ENCODE data around the gene SLC44A4.

Gene SLC44A4

GRCh38 chr6:31901415-31901952, 22.7 kb upstream of the SLC44A4 start:
- peaks cover 35% of the 10 kb centered on the region for H3K79me2 ChIP-seq (ENCODE audit: control insufficient read depth, low read length)
- no peaks in the 10 kb centered on the region for H3K9me2 ChIP-seq (replicated peaks; ENCODE audit: control insufficient read depth, low read length)
- peaks cover 35% of the 10 kb centered on the region for H3K4me1 ChIP-seq (ENCODE audit: control insufficient read depth, low read length)
- H3K27ac ChIP-seq (ENCODE audit: low read depth, low read length) = 0 out of 2 replicates have a peak overlapping the region, but pooled peaks have one; percentile 33
- no peaks in the 10 kb centered on the region for H3K9me3 ChIP-seq (ENCODE audit: control insufficient read depth, insufficient read depth, low read length)
- TF ChIP-seq CTCF (IDR thresholded peaks at IDR 0.05; ENCODE audit: low read depth, low read length, poor library complexity, severe bottlenecking) = no peak
- TF ChIP-seq EZH2phosphoT487 (IDR thresholded peaks at IDR 0.05; ENCODE audit: borderline replicate concordance, low read length) = no peak
- H3F3A ChIP-seq (ENCODE audit: control insufficient read depth, insufficient read depth) = peaks cover 17% of the 10 kb centered on the region
- H3K4me3 ChIP-seq (ENCODE audit: low read length) = peak overlapping the region; percentile 70
- H3K36me3 ChIP-seq (ENCODE audit: control insufficient read depth, low read length) = peaks cover 7% of the 10 kb centered on the region
- peaks cover 17% of the 10 kb centered on the region for H3K27me3 ChIP-seq (ENCODE audit: control insufficient read depth, low read length)
- H3K4me2 ChIP-seq (ENCODE audit: low read length) = peak overlapping the region; percentile 65
- H4K20me1 ChIP-seq (ENCODE audit: control insufficient read depth, insufficient read depth, low read depth, low read length) = no peaks in the 10 kb centered on the region

GRCh38 chr6:31900917-31901414, 22.2 kb upstream of the SLC44A4 start:
- Histone ChIP-seq H3K4me2 (ENCODE audit: low read length) (peak overlapping the region; percentile 65), H3K79me2 (ENCODE audit: control insufficient read depth, low read length) (peaks cover 40% of the 10 kb centered on the region), H3K36me3 (ENCODE audit: control insufficient read depth, low read length) (peaks cover 11% of the 10 kb centered on the region), H3K27ac (ENCODE audit: low read depth, low read length) (0 out of 2 replicates have a peak overlapping the region, but pooled peaks have one; percentile 33), H3K9me3 (ENCODE audit: control insufficient read depth, insufficient read depth, low read length) (no peaks in the 10 kb centered on the region), H3F3A (ENCODE audit: control insufficient read depth, insufficient read depth) (peaks cover 17% of the 10 kb centered on the region), H3K4me3 (ENCODE audit: low read length) (peak overlapping the region; percentile 70), H3K9me2 (replicated peaks; ENCODE audit: control insufficient read depth, low read length) (no peaks in the 10 kb centered on the region), H4K20me1 (ENCODE audit: control insufficient read depth, insufficient read depth, low read depth, low read length) (no peaks in the 10 kb centered on the region), H3K27me3 (ENCODE audit: control insufficient read depth, low read length) (peaks cover 11% of the 10 kb centered on the region), H3K4me1 (ENCODE audit: control insufficient read depth, low read length) (peaks cover 40% of the 10 kb centered on the region)
- TF ChIP-seq EZH2phosphoT487 (IDR thresholded peaks at IDR 0.05; ENCODE audit: borderline replicate concordance, low read length) (no peak), CTCF (IDR thresholded peaks at IDR 0.05; ENCODE audit: low read depth, low read length, poor library complexity, severe bottlenecking) (no peak)

- no peak overlapping the region for H3K27ac ChIP-seq (ENCODE audit: low read depth, low read length)
- H3K27me3 ChIP-seq (ENCODE audit: control insufficient read depth, low read length) = 0 out of 2 replicates have a peak, but pooled peaks cover 7% of the 10 kb centered on the region
- no peaks in the 10 kb centered on the region for H3K9me3 ChIP-seq (ENCODE audit: control insufficient read depth, insufficient read depth, low read length)
- peaks cover 20% of the 10 kb centered on the region for H3K36me3 ChIP-seq (ENCODE audit: control insufficient read depth, low read length)
- H3K79me2 ChIP-seq (ENCODE audit: control insufficient read depth, low read length) = peaks cover 40% of the 10 kb centered on the region
- TF ChIP-seq CTCF (IDR thresholded peaks at IDR 0.05; ENCODE audit: low read depth, low read length, poor library complexity, severe bottlenecking) = no peak
- TF ChIP-seq EZH2phosphoT487 (IDR thresholded peaks at IDR 0.05; ENCODE audit: borderline replicate concordance, low read length) = no peak
- no peaks in the 10 kb centered on the region for H4K20me1 ChIP-seq (ENCODE audit: control insufficient read depth, insufficient read depth, low read depth, low read length)
- H3K9me2 ChIP-seq (replicated peaks; ENCODE audit: control insufficient read depth, low read length) = no peaks in the 10 kb centered on the region
- peaks cover 17% of the 10 kb centered on the region for H3F3A ChIP-seq (ENCODE audit: control insufficient read depth, insufficient read depth)
- H3K4me3 ChIP-seq (ENCODE audit: low read length) = no peak overlapping the region
- H3K4me1 ChIP-seq (ENCODE audit: control insufficient read depth, low read length) = peaks cover 40% of the 10 kb centered on the region
- peak overlapping the region; percentile 85 for H3K4me2 ChIP-seq (ENCODE audit: low read length)
These were observed 21.3 kb upstream of the SLC44A4 start for GRCh38 chr6:31899882-31900722.
